ENCODE results near the gene PTGES3. TPM values are rescaled to one million over a fixed set of nuclear protein-coding genes. Genes with fewer than 3 reads are reported as not detected.

Gene PTGES3
- polyA plus RNA-seq (104 and 109 TPM in 2 replicates), polyA minus RNA-seq (71.8 and 86.8 TPM in 2 replicates)

DNA sequence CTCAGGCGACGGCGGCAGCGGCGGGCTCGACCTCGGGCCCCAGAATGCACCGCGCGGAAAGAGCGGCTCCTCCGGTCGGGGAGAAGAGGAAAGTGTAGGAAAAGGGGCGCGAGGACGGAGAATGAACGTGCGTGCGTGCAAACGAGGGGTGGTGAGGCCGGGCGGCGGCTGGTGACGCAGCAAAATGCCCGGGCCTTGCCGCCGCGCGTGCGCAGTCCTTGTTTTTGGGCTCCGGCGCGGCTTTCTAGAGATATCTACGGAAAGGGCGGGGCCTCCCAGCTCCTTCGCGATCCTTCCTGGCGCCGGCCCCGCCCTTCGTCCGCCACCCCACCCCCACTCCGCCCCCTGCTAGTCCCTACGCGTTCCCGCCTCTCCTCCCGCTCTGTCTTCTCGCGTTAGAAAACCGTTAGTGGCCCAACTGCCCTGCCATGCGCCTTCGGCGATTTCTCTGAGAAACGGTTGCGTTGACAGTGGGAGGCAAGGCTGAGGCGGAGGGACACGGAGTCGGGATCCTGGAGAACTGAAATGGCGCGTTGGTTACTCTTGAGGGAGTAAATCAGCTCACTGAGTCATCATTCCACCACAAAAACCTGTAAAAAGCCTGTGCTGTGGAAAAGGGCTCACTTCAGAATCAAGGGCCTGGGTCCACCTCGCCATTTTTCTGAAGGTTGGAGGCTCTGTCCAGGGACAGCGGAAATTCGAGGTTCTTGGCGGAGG, at the start of gene PTGES3:
Gene PTGES3 (minus strand): TSS at position 156 of the 717 bp plus-strand sequence. CDS start 285 bp downstream, outside the sequence.
- Histone ChIP-seq H4K20me1 (ENCODE audit: insufficient read depth) (no peaks in the 10 kb centered on the region), H3F3A (ENCODE audit: insufficient read depth, low read length, poor library complexity, severe bottlenecking) (peaks cover 5% of the 10 kb centered on the region), H3K9me2 (ENCODE audit: insufficient read depth, low read length) (no peaks in the 10 kb centered on the region), H3K9me3 (ENCODE audit: low read length) (no peaks in the 10 kb centered on the region), H3K27ac (ENCODE audit: low read length) (peak within 1 kb of the TSS; percentile 96), H3K4me2 (ENCODE audit: low read length) (peak within 1 kb of the TSS; percentile 83), H3K79me2 (replicated peaks; ENCODE audit: insufficient read depth, low read length) (peaks cover 38% of the 10 kb centered on the region), H3K4me3 (ENCODE audit: low read length) (peak within 1 kb of the TSS; percentile 77), H3K27me3 (ENCODE audit: insufficient read depth, low read depth, low read length) (no peaks in the 10 kb centered on the region), H3K36me3 (ENCODE audit: insufficient read depth, low read length) (no peaks in the 10 kb centered on the region), H2AFZ (ENCODE audit: low read depth, low read length) (peak within 1 kb of the TSS; percentile 79), H3K9ac (ENCODE audit: low read length) (peak within 1 kb of the TSS; percentile 93)
- TF ChIP-seq EZH2 (IDR thresholded peaks at IDR 0.05; ENCODE audit: borderline replicate concordance, insufficient read depth, low read length, poor library complexity, severe bottlenecking): no peak
- TF ChIP-seq, protein P1, sequence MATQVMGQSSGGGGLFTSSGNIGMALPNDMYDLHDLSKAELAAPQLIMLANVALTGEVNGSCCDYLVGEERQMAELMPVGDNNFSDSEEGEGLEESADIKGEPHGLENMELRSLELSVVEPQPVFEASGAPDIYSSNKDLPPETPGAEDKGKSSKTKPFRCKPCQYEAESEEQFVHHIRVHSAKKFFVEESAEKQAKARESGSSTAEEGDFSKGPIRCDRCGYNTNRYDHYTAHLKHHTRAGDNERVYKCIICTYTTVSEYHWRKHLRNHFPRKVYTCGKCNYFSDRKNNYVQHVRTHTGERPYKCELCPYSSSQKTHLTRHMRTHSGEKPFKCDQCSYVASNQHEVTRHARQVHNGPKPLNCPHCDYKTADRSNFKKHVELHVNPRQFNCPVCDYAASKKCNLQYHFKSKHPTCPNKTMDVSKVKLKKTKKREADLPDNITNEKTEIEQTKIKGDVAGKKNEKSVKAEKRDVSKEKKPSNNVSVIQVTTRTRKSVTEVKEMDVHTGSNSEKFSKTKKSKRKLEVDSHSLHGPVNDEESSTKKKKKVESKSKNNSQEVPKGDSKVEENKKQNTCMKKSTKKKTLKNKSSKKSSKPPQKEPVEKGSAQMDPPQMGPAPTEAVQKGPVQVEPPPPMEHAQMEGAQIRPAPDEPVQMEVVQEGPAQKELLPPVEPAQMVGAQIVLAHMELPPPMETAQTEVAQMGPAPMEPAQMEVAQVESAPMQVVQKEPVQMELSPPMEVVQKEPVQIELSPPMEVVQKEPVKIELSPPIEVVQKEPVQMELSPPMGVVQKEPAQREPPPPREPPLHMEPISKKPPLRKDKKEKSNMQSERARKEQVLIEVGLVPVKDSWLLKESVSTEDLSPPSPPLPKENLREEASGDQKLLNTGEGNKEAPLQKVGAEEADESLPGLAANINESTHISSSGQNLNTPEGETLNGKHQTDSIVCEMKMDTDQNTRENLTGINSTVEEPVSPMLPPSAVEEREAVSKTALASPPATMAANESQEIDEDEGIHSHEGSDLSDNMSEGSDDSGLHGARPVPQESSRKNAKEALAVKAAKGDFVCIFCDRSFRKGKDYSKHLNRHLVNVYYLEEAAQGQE (IDR thresholded peaks at IDR 0.05; ENCODE audit: borderline replicate concordance): peak; percentile 91
- TF ChIP-seq EP300 (conservative IDR thresholded peaks at IDR 0.05; ENCODE audit: poor library complexity, severe bottlenecking): peak; percentile 80
- TF ChIP-seq RAD21 (conservative IDR thresholded peaks at IDR 0.05): no peak
- TF ChIP-seq TAF1 (IDR thresholded peaks at IDR 0.05; ENCODE audit: low read depth): peak; percentile 98
- peak; percentile 94 for TF ChIP-seq POLR2AphosphoS5 (IDR thresholded peaks at IDR 0.05)
- TF ChIP-seq CTCF (IDR thresholded peaks at IDR 0.05; ENCODE audit: poor library complexity, severe bottlenecking): peak; percentile 5
- TF ChIP-seq MXI1 (conservative IDR thresholded peaks at IDR 0.05; ENCODE audit: poor library complexity, severe bottlenecking): peak; percentile 78
- TF ChIP-seq SMC3 (conservative IDR thresholded peaks at IDR 0.05; ENCODE audit: poor library complexity): no peak

DNA sequence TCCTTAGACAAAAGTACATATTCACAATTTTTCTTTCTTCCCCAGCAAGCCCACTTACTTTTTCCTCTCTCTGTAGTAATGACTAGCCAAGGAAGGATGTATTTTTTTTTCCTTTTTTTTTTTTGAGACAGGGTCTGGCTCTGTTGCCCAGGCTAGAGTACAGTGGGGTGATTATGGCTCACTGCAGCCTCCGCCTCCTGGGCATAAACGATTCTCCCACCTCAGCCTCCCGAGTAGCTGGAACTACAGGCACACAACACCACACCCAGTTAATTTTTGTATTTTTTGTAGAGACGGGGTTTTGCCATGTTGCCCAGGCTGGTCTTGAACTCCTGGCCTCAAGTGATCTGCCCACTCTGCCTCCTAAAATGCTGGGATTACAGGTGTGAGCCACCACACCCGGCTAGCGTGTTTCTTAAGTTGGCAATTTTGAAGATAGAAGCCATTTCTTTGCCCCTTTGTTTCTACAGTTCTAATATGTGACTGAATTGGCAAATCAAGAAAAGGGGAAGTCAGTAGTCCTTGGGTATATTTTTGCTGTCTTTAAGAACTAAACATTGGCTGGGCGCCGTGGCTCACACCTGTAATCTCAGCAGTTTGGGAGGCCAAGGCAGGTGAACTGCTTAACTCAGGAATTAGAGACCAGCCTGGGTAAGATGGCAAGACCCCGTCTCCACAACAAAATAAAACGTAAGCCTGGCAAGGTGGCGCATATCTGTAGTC, 40.2 kb upstream of the PTGES3 start:
- H2AFZ ChIP-seq (ENCODE audit: low read depth, low read length): no peak overlapping the region
- no peak for TF ChIP-seq CTCF (IDR thresholded peaks at IDR 0.05; ENCODE audit: poor library complexity, severe bottlenecking)
- TF ChIP-seq SMC3 (conservative IDR thresholded peaks at IDR 0.05; ENCODE audit: poor library complexity): no peak
- no peak for TF ChIP-seq RAD21 (conservative IDR thresholded peaks at IDR 0.05)
- no peak for TF ChIP-seq MXI1 (conservative IDR thresholded peaks at IDR 0.05; ENCODE audit: poor library complexity, severe bottlenecking)
- TF ChIP-seq EP300 (conservative IDR thresholded peaks at IDR 0.05; ENCODE audit: poor library complexity, severe bottlenecking): no peak
- no peak for TF ChIP-seq POLR2AphosphoS5 (IDR thresholded peaks at IDR 0.05)
- no peak for TF ChIP-seq EZH2 (IDR thresholded peaks at IDR 0.05; ENCODE audit: borderline replicate concordance, insufficient read depth, low read length, poor library complexity, severe bottlenecking)
- TF ChIP-seq, protein P1 (IDR thresholded peaks at IDR 0.05; ENCODE audit: borderline replicate concordance): no peak
- TF ChIP-seq TAF1 (IDR thresholded peaks at IDR 0.05; ENCODE audit: low read depth): no peak
- H3K4me2 ChIP-seq (ENCODE audit: low read length): no peak overlapping the region
- H3K9me3 ChIP-seq (ENCODE audit: low read length): no peaks in the 10 kb centered on the region
- H4K20me1 ChIP-seq (ENCODE audit: insufficient read depth): no peaks in the 10 kb centered on the region
- H3K9ac ChIP-seq (ENCODE audit: low read length): no peak overlapping the region
- no peak overlapping the region for H3K4me3 ChIP-seq (ENCODE audit: low read length)
- no peaks in the 10 kb centered on the region for H3K27me3 ChIP-seq (ENCODE audit: insufficient read depth, low read depth, low read length)
- H3K27ac ChIP-seq (ENCODE audit: low read length): no peak overlapping the region
- no peaks in the 10 kb centered on the region for H3K9me2 ChIP-seq (ENCODE audit: insufficient read depth, low read length)
- H3F3A ChIP-seq (ENCODE audit: insufficient read depth, low read length, poor library complexity, severe bottlenecking): no peaks in the 10 kb centered on the region
- no peaks in the 10 kb centered on the region for H3K36me3 ChIP-seq (ENCODE audit: insufficient read depth, low read length)
- peaks cover 17% of the 10 kb centered on the region for H3K79me2 ChIP-seq (replicated peaks; ENCODE audit: insufficient read depth, low read length)
